ENCODE results near the gene ERBB4. TPM values are rescaled to one million over a fixed set of nuclear protein-coding genes. Genes with fewer than 3 reads are reported as not detected.

Gene ERBB4
- total RNA-seq, 4 donors from 2014 or later: 5.5 to 21.0 (median 18.3) TPM

DNA sequence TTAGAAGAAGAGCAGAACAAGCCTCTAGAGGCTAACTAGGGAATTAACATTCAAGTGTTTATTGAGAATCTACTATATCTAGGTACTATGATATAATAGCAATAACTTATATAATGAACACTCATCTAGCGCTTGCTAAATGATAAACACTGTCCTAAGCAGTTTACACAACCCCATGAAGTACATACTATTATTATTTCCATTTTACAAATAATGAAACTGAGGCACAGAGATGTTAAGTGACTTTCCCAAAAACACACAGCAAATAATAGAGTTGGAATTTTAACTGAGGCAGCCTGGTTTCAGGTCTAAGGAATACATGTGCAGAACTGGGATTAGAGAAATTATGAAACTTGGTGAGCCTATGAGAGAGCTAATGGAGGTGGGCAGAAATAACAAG, 1088.8 kb downstream of the ERBB4 start:
- Histone ChIP-seq H3K27me3 (no peaks in the 10 kb centered on the region), H3K27ac (no peak overlapping the region), H3K4me1 (peaks cover 0 to 3% of the 10 kb centered on the region in 2 donors), H3K36me3 (no peaks in the 10 kb centered on the region), H3K9me3 (no peaks in the 10 kb centered on the region), H3K4me3 (replicated peaks in 1 of 3) (no peak overlapping the region)
- 98 to 100% methylated on average over 1 of the region's 1 CpG for WGBS, 2 donors
- intact Hi-C loops (cut with DNase I): loop anchor here (10.0 kb wide), 1 partner anchor 1135 kb away; no protein-coding TSS in a partner anchor
- no peak for DNase-seq
- TF ChIP-seq POLR2A (IDR thresholded peaks at IDR 0.05) (no peak), CTCF (IDR thresholded peaks at IDR 0.05) (no peak)

DNA sequence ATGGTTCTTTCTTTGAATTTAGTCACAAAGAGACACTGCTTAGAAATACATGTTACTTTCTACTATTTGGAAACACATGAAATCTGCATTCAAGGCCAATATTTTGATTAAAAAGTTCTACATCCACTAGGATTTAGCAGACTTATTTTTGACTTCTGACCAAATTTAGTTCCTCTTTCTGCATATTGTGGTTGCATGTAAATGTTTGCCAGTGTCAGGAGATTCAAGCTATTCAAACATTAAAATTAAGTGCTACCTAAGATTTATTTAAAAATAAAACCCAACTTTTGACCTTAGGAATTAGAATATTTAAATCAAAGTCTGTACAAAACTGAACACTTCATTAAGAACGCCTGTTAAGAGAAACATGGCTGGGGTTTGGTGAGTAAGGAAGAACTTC, 1091.1 kb downstream of the ERBB4 start:
- intact Hi-C loops (cut with DNase I): no loop called here
- Histone ChIP-seq H3K4me3 (replicated peaks in 1 of 3) (no peak overlapping the region), H3K27me3 (no peaks in the 10 kb centered on the region), H3K27ac (no peak overlapping the region), H3K4me1 (no peaks in the 10 kb centered on the region), H3K36me3 (no peaks in the 10 kb centered on the region), H3K9me3 (no peaks in the 10 kb centered on the region)
- WGBS, 2 donors: 88 to 95% methylated on average over 1 of the region's 1 CpG
- DNase-seq: no peak
- TF ChIP-seq POLR2A (IDR thresholded peaks at IDR 0.05) (no peak), CTCF (IDR thresholded peaks at IDR 0.05) (no peak)

DNA sequence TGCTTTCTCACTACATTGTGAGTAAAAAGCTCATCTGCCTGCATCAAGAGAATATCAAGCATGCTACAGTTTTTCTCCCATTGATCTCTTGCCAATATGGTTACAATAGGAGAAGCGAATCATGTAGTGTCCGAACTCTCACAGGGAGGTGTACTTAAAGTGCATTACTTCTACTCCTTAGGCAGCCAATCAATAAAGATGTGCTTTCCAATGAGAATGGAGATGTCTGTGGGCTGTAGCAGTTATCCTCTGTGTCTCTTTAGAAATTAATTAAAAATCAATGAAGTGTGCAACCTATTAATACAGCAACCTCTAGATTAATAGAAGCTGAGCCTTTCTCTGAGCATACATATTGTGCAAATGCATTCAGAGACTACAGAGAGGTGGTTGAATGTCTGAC, 1098.5 kb downstream of the ERBB4 start:
- intact Hi-C loops (cut with DNase I): no loop called here
- Histone ChIP-seq H3K4me1 (no peaks in the 10 kb centered on the region), H3K9me3 (no peaks in the 10 kb centered on the region), H3K36me3 (no peaks in the 10 kb centered on the region), H3K27me3 (no peaks in the 10 kb centered on the region), H3K27ac (no peak overlapping the region), H3K4me3 (replicated peaks in 1 of 3) (no peak overlapping the region)
- no peak for TF ChIP-seq CTCF (IDR thresholded peaks at IDR 0.05)
- TF ChIP-seq POLR2A (IDR thresholded peaks at IDR 0.05): no peak
- WGBS, 2 donors: 74 to 80% methylated on average over 2 of the region's 2 CpGs
- no peak for DNase-seq

DNA sequence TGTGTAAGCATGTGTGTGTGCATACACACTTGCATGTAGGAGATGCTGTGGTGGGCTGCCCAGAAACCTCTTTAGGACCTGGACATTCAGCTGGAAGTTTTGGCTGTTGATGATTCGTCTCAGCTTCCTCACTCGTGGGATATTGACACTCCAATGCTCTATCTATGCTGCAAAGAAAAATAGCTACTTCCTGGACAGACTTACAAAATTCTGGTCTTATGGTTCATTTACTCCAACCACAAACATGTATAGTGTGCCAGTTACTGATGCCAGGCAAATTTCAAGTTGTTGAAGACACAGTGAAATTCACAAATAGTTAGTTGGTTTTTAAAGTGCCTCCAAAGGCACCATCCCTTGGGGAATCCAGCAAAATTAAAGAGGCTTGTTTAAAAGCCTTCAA, 1099.6 kb downstream of the ERBB4 start:
- Histone ChIP-seq H3K9me3 (no peaks in the 10 kb centered on the region), H3K4me1 (no peaks in the 10 kb centered on the region), H3K4me3 (replicated peaks in 1 of 3) (no peak overlapping the region), H3K36me3 (no peaks in the 10 kb centered on the region), H3K27me3 (no peaks in the 10 kb centered on the region), H3K27ac (no peak overlapping the region)
- no peak for TF ChIP-seq POLR2A (IDR thresholded peaks at IDR 0.05)
- no peak for TF ChIP-seq CTCF (IDR thresholded peaks at IDR 0.05)
- WGBS, 2 donors: 32 to 54% methylated on average over 2 of the region's 2 CpGs
- DNase-seq: no peak
- intact Hi-C loops (cut with DNase I): no loop called here

GRCh38 chr2:211437396-211437795, 1101.2 kb downstream of the ERBB4 start:
- Histone ChIP-seq H3K9me3 (no peaks in the 10 kb centered on the region), H3K4me3 (replicated peaks in 1 of 3) (no peak overlapping the region), H3K4me1 (no peaks in the 10 kb centered on the region), H3K27me3 (no peaks in the 10 kb centered on the region), H3K36me3 (no peaks in the 10 kb centered on the region), H3K27ac (no peak overlapping the region)
- intact Hi-C loops (cut with DNase I): no loop called here
- no peak for TF ChIP-seq CTCF (IDR thresholded peaks at IDR 0.05)
- no peak for TF ChIP-seq POLR2A (IDR thresholded peaks at IDR 0.05)
- no peak for DNase-seq
- WGBS, 2 donors: 73% methylated on average over 5 of the region's 5 CpGs
